ENCODE measurements around the gene CCND1. TPM values are rescaled to one million over a fixed set of nuclear protein-coding genes. Genes with fewer than 3 reads are reported as not detected.
"Not testable (repeated sequence)": the region's sequence is repeated elsewhere in the genome, so short reads cannot be mapped to it uniquely, and the experiment has no call there.

The CCND1 gene
- total RNA-seq, 1 donor from 2014 or later = 17.2 TPM

DNA sequence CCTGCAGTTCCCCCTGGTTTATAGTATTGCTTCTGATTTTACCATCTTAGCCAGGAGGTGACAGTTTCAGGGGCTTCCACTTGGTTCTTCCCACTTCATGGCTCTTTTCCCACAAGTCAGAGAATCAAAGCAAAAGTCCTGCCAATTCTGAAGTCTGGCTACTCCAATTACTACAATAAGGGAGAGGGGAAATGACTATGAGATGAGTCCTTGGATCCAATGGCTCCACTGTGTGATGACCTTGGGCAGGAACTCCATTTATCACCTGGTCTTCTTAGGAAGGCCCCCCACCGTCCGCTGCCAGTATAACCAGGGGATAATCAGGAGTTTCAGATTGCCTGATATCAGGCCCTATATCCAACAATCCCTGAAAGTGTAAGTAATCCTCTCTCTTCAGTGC lies 31.6 kb upstream of the CCND1 start:
- intact Hi-C loops (cut with micrococcal nuclease) = no loop called here
- no peak for DNase-seq
- no peaks in the 10 kb centered on the region for H3K9me3 Mint-ChIP-seq
- H3K27ac Mint-ChIP-seq = no peak overlapping the region
- no peak overlapping the region for H3K4me3 Mint-ChIP-seq
- H3K27me3 Mint-ChIP-seq = peaks cover 4% of the 10 kb centered on the region
- H3K36me3 Mint-ChIP-seq (ENCODE audit: low read depth) = no peaks in the 10 kb centered on the region
- H3K4me1 Mint-ChIP-seq = no peaks in the 10 kb centered on the region

DNA sequence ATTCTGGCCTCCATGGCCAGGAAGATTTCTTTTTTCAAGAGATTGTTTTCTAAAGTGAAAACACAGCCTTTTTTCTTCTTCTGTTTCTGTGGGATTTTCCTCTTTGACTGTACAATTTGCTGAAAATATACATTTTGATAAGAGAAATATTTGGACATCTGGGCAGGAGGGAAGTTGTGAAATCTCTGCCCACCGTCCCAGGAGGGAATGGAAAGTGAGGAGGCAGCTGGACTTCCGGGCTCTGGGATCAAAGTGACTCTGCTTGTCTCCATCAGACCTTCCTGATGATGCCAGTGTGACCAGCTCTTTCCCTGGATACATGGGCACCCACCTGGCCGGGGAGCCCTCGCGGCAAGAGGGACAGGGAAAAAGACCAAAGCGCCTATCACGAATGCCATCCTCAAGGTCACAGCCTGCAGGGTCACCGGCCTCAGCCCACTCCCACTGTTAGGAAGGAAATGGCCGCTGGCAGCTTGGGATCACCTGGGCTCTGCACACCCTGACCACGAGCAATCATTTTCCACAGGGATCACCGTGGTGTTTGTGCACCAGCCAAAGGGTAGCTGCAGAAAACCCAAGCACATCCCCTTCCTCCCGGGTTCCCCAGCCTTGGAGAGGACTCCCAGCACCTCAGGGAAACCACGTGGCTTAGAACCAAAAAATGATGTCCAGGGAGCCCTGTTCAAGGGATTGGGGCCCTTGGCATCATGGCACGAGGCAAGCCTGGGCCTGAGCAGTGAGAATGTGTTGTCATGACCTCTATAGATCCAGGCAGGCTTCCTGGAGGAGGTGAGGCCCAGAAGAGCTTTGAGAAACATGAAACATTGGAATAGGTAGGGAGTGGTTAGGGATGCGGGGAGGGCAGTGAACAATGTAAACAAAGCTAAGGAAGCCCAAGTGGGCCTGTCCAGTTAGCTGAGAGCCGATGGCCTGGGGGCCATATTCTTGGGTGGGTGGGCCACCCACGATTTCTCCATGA lies 29.1 kb upstream of the CCND1 start:
- no peaks in the 10 kb centered on the region for H3K36me3 Mint-ChIP-seq (ENCODE audit: low read depth)
- no peaks in the 10 kb centered on the region for H3K4me1 Mint-ChIP-seq
- H3K27ac Mint-ChIP-seq = no peak overlapping the region
- H3K27me3 Mint-ChIP-seq = peaks cover 4% of the 10 kb centered on the region
- H3K9me3 Mint-ChIP-seq = no peaks in the 10 kb centered on the region
- intact Hi-C loops (cut with micrococcal nuclease) = no loop called here
- DNase-seq = no peak
- no peak overlapping the region for H3K4me3 Mint-ChIP-seq

DNA sequence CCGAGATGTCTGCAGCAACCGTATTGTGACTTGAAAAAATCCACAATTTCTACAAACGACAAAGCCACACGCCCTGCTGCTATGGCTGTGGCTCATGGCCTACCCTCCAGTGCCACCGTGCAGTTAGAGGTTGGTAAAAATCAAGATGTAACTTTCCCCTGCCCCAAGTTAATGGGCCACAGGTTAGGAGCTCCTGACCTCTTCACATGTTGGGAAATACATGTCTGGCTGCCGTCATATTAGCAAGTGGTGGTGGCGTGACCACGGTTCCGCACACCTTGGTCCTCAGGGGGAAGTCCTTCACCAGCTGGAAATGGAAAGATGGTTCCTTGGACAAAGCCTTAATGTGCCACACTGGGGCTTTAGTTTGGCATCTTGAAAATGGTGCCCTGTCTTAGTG lies 27.4 kb upstream of the CCND1 start:
- no peak overlapping the region for H3K4me3 Mint-ChIP-seq
- no peaks in the 10 kb centered on the region for H3K9me3 Mint-ChIP-seq
- intact Hi-C loops (cut with micrococcal nuclease) = no loop called here
- no peaks in the 10 kb centered on the region for H3K4me1 Mint-ChIP-seq
- no peaks in the 10 kb centered on the region for H3K36me3 Mint-ChIP-seq (ENCODE audit: low read depth)
- no peak for DNase-seq
- no peaks in the 10 kb centered on the region for H3K27me3 Mint-ChIP-seq
- H3K27ac Mint-ChIP-seq = no peak overlapping the region

DNA sequence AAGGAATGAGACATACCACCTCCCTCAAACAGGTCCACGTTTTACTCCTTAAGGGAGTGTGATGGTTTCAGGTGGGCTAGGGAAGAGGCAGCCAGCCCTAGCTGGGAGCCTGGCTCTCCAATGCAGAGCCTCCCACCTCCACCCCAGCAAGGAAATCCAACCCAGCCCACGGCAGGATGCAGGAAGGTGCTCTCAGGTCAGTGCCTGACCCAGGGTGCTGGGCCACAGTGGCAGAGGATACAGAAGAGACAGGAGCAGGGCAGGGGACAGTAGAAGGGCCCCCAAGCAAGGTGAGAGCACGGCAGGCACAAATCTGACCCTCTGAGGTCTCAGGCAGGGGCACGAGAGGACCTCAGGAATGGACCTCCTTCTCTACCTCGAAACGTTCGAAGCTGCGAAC lies 26.9 kb upstream of the CCND1 start:
- no peaks in the 10 kb centered on the region for H3K27me3 Mint-ChIP-seq
- H3K27ac Mint-ChIP-seq = no peak overlapping the region
- intact Hi-C loops (cut with micrococcal nuclease) = no loop called here
- no peaks in the 10 kb centered on the region for H3K9me3 Mint-ChIP-seq
- DNase-seq = no peak
- H3K36me3 Mint-ChIP-seq (ENCODE audit: low read depth) = no peaks in the 10 kb centered on the region
- no peaks in the 10 kb centered on the region for H3K4me1 Mint-ChIP-seq
- H3K4me3 Mint-ChIP-seq = no peak overlapping the region

DNA sequence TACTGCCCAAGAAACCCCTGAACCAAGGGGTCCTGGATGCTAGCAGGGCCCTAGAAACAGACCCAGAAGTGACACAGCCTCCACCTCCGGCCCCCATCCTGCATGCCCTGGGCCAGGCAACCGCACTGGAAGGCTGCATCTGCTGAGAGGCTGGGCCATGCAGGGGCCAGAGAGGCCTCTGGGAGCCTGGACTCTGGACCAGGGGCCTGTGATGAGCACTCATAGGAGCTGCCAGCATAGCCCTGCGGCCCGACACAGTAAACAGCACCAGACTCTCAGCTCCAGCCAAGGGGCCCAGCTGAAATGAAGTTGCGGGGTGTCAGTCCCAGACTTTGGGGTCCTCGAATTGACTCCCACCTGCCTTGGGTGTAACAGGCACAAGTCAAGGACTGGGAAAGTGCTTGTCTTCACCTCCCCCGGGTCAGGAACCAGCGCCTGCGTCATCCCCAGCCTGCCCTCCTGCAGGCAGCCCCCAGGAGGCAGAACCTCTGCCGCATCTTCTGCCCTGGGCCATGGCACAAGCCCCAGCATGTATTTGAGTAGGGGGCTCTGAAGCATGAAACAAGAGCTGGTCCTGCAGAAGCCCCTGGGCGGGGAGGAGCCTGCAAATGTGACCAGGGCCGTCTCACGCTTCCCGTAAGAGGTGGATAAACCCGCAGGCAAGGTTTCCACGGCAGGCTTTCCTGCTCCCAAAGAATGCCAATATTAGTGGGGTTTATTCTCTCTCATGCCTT lies 25.2 kb upstream of the CCND1 start:
- Mint-ChIP-seq H3K9me3 (no peaks in the 10 kb centered on the region), H3K27ac (no peak overlapping the region), H3K27me3 (no peaks in the 10 kb centered on the region), H3K4me3 (no peak overlapping the region), H3K36me3 (ENCODE audit: low read depth) (no peaks in the 10 kb centered on the region), H3K4me1 (no peaks in the 10 kb centered on the region)
- intact Hi-C loops (cut with micrococcal nuclease) = no loop called here
- DNase-seq = no peak

DNA sequence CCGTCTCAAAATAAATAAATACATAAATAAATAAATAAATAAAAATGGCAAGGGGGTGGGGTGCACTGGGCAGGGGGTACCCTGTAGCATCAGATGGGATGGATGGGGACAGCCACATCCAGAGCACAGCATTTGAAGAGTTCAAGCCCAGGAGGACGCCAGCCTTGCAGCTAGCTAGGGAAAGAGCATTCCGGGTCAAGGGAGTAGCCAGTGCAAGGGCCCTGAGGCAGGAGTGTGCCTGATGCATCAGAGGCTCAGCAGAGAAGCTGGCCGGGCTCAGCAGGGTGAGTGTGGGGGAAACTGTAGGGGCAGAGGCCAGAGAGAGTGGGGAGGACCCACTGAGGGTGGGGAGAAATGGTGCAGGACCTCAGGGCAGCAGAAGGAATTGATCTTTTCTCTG lies 23.7 kb upstream of the CCND1 start:
- Mint-ChIP-seq H3K9me3 (no peaks in the 10 kb centered on the region), H3K4me1 (no peaks in the 10 kb centered on the region), H3K36me3 (ENCODE audit: low read depth) (no peaks in the 10 kb centered on the region), H3K4me3 (no peak overlapping the region), H3K27ac (no peak overlapping the region), H3K27me3 (no peaks in the 10 kb centered on the region)
- intact Hi-C loops (cut with micrococcal nuclease) = no loop called here
- no peak for DNase-seq

DNA sequence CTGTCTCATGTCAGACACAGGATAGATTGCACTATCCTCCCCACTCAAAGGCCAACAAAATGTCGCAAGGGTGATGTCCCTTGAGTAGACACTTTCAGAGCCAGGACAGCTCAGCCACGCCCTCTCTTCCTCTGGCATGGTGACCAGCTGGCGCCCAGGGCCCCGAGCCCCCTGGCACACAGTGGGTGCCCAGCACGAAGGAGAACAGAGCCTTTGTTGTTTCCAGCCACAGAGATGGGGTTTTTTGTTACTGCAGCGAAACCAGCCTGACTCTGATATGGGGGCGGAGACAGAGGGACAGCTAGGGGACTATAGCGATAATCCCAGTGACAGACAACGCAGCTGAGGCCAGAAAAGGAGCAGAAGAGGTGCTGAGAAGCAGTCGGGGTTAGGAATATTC lies 23.3 kb upstream of the CCND1 start:
- intact Hi-C loops (cut with micrococcal nuclease) = no loop called here
- H3K4me3 Mint-ChIP-seq = no peak overlapping the region
- H3K27me3 Mint-ChIP-seq = no peaks in the 10 kb centered on the region
- H3K36me3 Mint-ChIP-seq (ENCODE audit: low read depth) = no peaks in the 10 kb centered on the region
- no peaks in the 10 kb centered on the region for H3K9me3 Mint-ChIP-seq
- H3K27ac Mint-ChIP-seq = no peak overlapping the region
- H3K4me1 Mint-ChIP-seq = no peaks in the 10 kb centered on the region
- DNase-seq = no peak

DNA sequence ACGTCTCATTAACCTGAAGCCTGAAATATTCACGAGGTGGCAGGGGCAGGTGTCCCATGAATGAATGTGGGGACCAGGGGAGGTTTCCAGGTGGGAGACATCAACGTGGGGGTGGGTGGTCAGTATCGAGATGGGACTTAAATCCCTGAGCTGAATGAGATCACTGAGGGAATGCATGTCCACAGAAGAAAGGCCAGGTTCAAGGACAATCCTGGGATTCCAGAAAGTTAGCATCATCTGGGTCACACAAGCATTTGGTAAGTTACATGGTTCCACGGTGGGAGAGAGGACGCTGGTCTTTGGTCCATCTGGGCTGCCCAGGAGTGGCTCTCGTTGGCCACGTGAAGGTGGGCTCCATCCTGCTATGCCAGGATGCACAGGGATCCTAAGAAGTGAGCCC lies 22.7 kb upstream of the CCND1 start:
- H3K27me3 Mint-ChIP-seq = no peaks in the 10 kb centered on the region
- no peak overlapping the region for H3K27ac Mint-ChIP-seq
- H3K4me3 Mint-ChIP-seq = no peak overlapping the region
- H3K4me1 Mint-ChIP-seq = no peaks in the 10 kb centered on the region
- H3K9me3 Mint-ChIP-seq = no peaks in the 10 kb centered on the region
- no peak for DNase-seq
- intact Hi-C loops (cut with micrococcal nuclease) = no loop called here
- H3K36me3 Mint-ChIP-seq (ENCODE audit: low read depth) = no peaks in the 10 kb centered on the region

DNA sequence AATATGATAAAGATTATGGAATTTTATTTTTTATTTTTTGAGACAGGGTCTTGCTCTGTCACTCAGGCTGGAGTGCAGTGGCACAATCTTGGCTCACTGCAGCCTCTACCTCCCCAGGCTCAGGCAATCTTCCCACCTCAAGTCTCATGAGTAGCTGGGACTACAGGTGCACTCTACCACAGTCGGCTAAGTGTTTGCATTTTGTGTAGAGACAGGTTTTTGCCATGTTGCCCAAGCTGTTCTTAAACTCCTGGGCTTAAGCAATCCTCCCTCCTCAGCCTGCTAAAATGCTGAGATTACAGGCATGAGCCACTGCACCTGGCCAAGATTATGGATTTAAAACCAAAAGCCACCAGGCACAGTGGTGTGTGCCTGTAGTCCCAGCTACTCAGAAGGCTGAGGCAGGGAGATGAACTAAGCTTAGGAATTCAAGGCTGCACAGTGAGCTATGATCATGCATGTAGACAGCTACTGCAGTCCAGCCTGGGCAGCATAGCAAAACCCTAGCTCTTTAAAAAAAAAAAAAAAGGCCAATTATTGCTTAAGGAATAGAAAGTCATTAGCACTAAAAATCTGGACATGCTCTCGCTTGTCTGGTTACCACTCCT lies 20.2 kb upstream of the CCND1 start:
- intact Hi-C loops (cut with micrococcal nuclease) = no loop called here
- Mint-ChIP-seq H3K27ac (no peak overlapping the region), H3K36me3 (ENCODE audit: low read depth) (no peaks in the 10 kb centered on the region), H3K4me1 (no peaks in the 10 kb centered on the region), H3K9me3 (no peaks in the 10 kb centered on the region), H3K27me3 (peaks cover 3% of the 10 kb centered on the region), H3K4me3 (no peak overlapping the region)
- DNase-seq = no peak

DNA sequence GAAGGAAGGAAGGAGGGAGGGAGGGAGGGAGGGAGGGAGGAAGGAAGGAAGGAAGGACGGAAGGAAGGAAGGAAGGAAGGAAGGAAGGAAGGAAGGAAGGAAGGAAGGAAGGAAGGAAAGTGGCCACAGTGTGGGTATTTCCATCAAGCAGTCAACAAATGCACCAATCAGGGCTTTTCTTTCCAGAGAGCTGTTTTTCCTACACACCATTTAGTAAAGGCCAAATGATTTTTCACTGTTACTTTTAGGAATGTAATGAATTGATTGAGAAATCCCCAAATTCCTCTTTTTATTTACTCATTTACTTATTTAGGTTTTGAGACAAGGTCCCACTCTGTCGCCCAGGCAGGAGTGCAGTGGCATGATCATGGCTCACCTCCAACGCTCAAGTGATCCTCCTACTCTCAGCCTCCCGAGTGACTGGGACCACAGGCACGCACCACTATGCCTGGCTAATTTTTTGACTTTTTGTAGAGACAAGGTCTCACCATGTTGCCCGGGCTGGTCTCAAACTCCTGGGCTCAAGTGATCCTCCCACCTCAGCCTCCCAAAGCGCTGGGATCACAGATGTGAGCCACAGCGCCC lies 18.8 kb upstream of the CCND1 start:
- H3K4me1 Mint-ChIP-seq; intact Hi-C loops (cut with micrococcal nuclease); H3K4me3 Mint-ChIP-seq; DNase-seq; H3K9me3 Mint-ChIP-seq; H3K27ac Mint-ChIP-seq; H3K36me3 Mint-ChIP-seq (ENCODE audit: low read depth); H3K27me3 Mint-ChIP-seq: not testable (repeated sequence)

DNA sequence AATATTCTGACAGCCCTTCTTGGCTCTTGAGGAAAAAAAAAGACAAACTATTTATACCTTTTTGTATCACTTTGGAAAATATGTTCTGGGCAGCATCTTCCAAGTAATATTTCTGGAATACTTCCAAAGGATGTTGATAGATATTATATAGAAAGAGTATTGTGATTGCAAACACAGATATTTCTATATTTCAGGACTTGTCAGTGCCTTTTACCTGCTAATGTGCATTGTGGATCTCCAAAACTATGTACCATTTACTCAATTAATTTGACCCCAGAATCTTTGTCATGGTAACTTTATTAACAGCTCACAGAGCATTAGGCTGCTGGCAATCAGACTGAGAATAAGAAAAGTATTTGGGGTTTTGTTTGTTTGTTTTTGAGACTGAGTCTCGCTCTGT lies 16.7 kb upstream of the CCND1 start:
- Mint-ChIP-seq H3K4me3 (no peak overlapping the region), H3K27me3 (peaks cover 4% of the 10 kb centered on the region), H3K36me3 (ENCODE audit: low read depth) (no peaks in the 10 kb centered on the region), H3K27ac (no peak overlapping the region), H3K9me3 (peaks cover under 1% of the 10 kb centered on the region), H3K4me1 (no peaks in the 10 kb centered on the region)
- intact Hi-C loops (cut with micrococcal nuclease) = no loop called here
- no peak for DNase-seq

DNA sequence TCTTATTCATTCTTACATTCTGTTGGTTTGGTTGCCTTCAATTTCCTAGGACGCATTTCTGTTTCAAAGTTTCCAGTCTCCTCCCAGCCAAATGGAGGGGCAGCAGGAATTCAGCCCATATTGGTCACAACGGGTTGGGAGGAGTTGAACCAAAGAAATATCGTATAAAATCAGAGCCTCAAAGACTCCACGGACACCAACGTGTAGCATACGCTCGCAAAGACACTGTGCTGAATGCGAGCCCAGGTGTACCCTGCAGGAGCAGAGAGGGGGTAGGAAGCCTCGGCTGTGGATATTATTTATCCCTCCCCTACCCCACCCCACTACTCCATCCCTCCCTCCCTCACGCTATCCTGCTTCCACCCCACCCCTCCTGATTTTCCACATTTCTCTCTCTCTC lies 15.5 kb upstream of the CCND1 start:
- H3K36me3 Mint-ChIP-seq (ENCODE audit: low read depth) = no peaks in the 10 kb centered on the region
- no peak overlapping the region for H3K27ac Mint-ChIP-seq
- no peaks in the 10 kb centered on the region for H3K4me1 Mint-ChIP-seq
- DNase-seq = no peak
- H3K27me3 Mint-ChIP-seq = peaks cover 6% of the 10 kb centered on the region
- peaks cover 8% of the 10 kb centered on the region for H3K9me3 Mint-ChIP-seq
- H3K4me3 Mint-ChIP-seq = no peak overlapping the region
- intact Hi-C loops (cut with micrococcal nuclease) = no loop called here

DNA sequence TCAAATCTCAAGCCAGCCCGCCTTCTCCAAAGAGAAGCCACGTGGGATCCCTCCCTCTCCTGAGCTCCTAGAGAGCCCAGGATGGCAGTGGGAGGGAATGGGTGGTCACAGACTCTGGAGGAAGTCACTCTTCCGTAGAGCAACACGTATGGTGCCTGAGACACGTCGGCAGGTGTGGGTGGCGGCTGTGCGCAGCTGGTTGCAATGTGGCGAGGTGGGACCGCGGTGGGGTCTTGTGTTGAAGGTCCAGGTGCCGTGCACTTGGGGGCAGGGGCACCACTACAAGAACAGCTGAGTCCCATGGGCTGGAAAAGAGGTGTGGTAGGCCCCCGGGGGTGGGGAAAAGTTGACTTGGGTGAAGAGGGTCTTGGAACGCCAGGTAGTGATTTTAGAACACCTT lies 13.4 kb upstream of the CCND1 start:
- no peak overlapping the region for H3K27ac Mint-ChIP-seq
- no peaks in the 10 kb centered on the region for H3K4me1 Mint-ChIP-seq
- no peak overlapping the region for H3K4me3 Mint-ChIP-seq
- peaks cover 8% of the 10 kb centered on the region for H3K9me3 Mint-ChIP-seq
- H3K27me3 Mint-ChIP-seq = peaks cover 13% of the 10 kb centered on the region
- intact Hi-C loops (cut with micrococcal nuclease) = no loop called here
- no peak for DNase-seq
- no peaks in the 10 kb centered on the region for H3K36me3 Mint-ChIP-seq (ENCODE audit: low read depth)

DNA sequence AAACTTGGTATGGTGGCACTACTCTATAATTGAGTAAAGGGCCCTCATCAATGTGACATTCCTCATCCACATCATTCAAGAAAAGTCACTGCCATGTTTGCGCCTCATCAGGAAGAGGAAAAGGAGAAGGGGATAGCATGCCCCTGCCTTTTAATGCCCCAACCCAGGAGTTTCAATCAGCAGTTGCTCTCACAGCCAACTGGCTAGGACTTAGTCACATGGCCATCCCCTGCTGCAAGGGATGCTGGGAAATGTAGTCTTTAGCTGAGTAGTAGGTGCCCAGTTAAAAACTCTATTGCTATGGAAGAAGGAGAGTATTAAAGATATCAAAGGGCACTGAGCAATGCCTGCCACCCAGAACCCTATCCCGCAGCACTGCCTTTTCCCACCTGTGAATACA lies 10.9 kb upstream of the CCND1 start:
- intact Hi-C loops (cut with micrococcal nuclease) = no loop called here
- DNase-seq = no peak
- Mint-ChIP-seq H3K9me3 (peaks cover 8% of the 10 kb centered on the region), H3K4me1 (no peaks in the 10 kb centered on the region), H3K36me3 (ENCODE audit: low read depth) (no peaks in the 10 kb centered on the region), H3K27me3 (peaks cover 30% of the 10 kb centered on the region), H3K4me3 (no peak overlapping the region), H3K27ac (no peak overlapping the region)
